ENCODE measurements around the gene RASA3.
A peak's percentile ranks its signal among the peaks of the same experiment; 100 is the strongest.
"Not testable (repeated sequence)": the region's sequence is repeated elsewhere in the genome, so short reads cannot be mapped to it uniquely, and the experiment has no call there.

RASA3 gene

DNA sequence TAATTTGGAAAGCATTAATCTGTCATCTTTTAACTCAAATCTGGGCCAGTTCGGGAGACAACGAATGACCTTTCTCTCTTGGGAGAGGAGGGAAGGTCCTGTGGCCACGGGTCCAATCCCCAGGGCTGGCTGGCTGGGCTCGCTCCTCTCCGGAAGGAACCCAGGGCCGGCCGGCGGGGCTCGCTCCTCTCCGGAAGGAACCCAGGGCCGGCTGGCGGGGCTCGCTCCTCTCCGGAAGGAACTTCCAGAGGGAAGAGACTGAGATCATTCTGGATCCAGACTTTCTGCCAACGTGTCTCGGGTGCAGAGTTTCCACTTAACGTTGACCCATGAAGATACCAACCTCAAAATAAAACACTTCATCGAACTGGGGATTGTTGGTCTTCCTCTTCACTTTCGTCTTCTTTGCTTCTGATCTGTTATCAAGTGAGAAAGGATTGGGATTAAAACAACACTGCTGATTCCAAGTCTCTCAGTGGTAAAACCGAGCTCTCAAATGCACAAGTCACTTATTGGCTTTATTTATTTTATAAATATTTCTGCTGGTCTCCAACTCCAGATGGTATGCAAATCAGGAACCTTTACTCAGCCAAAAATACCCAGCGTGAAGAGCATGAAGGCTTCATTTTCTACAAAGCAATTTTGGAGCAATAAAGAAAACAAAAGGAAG, 105.2 kb downstream of the RASA3 start:
- no peak for DNase-seq

DNA sequence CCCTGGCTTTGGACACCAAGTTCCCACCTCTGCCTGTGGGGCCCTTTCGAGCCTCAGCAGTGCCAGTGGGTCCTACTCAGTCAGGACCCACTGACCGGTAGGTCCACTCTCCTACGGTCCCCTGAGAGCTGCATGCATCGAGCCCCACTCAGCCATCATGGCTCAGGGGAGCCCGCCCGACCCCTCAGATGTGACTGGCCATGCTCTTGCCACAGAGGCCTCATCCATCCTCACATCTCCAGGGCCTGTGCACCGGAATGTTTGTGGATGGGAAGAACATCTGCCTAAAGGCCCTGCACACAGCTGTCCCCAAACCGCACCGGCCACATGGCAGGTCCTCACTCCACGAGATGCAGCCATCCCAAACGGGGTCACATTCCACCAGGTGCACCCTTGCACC, 105.9 kb downstream of the RASA3 start:
- DNase-seq, result no peak

- DNase-seq, result peak; percentile 6
Measured at GRCh38 chr13:114025714-114026431, 106.5 kb downstream of the RASA3 start.

- no peak for DNase-seq
Measured at GRCh38 chr13:114025405-114025713, 107.1 kb downstream of the RASA3 start.

DNA sequence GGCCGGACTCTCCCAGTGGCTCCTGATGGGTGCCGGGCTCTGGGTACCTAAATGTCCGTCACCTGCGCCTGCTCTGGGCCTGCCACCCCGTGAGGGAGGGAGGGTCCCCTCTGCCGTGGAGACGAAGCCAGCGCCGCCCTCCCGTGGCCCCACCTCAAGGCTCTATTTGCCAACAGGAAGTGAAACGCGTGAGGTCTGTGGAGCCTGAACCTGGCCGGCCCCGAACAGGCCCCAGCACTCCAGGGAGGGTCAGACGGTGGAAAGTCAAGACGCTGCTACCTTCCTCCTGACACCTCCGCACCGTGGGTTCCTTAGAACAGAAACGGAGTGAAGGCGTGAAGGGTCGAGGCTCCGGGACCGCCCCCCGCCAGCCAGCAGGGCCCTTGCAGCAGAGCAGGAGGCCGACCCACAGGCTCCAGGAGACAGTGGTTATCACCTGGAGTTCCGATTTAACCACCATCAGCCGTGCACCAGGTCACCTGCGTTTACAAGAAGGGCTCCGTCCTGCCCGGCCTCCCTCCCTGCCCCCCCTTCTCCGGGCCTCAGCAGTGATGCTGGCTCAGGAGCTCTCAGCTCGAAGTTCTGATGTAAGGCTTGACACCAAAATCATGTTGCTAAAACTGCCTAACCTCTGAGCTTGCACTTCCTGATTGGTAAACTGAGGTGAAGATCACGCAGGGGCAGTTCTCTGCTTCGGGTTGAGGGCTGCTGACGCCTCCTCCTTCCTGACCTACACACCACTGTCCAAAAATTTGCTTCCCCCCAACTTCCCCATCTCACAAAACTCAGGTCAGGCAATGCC, 107.6 kb downstream of the RASA3 start:
- DNase-seq, result no peak

GRCh38 chr13:114023716-114024602, 108.5 kb downstream of the RASA3 start:
- no peak for DNase-seq

DNA sequence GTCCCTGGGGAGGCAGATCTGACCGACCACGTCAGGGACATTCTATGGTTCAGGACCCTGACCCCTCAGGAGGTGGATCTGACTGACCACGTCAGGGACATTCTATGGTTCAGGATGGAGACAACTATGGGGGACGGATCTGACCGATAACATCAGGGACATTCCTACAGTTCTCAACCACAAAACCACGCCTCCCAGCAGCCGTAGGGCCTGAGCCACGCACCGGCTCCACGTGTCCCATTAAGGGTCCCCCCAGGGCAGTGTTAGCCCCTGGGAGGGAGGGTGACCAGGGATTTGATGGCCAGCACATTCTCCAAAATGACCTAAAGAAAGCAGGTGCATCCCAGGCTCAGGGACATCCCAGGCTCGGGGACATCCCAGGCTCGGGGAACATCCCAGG, 109.5 kb downstream of the RASA3 start:
- DNase-seq, result no peak

GRCh38 chr13:114022309-114022669, 110.1 kb downstream of the RASA3 start:
- DNase-seq, result no peak

DNA sequence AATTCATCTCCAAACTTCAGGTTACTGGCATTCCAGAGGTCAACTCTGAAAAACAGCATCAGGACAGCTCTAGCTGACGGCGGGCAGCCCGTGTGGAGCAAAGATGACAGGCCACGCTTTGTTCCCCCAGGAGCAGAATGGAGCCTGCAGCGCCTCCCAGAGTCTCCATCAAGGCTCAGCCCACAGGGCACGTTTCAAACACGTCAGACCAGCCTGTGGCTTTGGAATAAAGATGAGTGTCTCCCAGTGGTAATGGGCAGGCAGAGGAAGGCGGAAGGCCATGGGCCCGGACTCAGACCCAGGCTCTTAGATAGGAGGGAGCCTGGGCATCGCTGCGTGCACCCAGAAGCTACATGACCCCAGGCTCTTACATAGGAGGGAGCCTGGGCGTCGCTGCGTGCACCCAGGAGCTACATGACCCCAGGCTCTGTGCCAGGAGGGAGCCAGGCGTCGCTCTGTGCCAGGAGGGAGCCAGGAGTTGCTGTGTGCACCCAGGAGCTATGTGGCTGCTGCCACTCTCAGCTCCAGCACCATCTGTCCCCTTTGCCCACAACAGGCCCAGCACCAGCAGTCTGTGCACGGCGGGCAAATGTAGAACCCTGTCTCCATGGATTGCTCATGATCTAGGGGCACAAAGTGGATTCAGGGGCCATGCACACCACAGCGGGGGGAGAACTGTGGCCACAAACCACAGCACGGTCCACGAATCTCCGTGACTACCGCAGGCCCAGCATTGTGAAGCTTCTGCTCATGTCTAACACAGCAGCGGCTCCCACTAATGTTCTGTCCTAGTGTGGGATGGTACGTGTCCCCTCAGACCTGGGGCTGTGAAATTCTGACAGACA, 110.7 kb downstream of the RASA3 start:
- no peak for DNase-seq

DNA sequence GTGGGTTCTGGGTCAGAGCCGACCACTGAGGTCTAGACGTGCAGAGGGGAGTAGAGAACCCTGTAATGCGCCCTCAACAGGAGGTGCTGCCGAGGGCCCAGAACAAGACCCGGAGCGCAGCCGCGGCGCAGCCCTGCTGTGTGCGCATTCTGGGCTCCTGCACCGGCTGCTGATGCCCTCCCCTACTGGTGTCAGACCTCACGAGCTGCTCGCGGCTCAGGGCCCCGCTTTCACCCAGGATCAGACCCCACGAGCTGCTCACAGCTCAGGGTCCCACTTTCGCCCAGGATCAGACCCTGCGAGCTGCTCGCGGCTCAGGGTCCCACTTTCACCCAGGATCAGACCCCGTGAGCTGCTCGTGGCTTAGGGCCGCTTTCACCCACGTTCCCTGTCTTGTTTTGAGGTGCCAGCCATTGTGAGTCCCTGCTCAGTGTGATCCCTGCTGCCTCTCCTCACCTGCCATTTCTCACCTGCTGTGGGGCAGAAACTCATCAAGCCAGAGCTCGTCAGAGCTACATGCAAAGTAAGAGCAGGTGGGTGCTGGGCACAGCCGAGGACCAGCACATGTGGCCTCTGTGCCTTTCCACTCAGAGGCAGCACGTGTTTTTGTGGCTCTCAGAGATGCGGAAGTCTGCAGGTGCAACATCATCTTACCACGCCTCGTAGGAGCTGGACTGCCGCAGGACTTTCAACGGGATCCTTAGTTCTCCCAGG, 111.5 kb downstream of the RASA3 start:
- no peak for DNase-seq

- DNase-seq, result not testable (repeated sequence)
Measured at GRCh38 chr13:114020134-114020533, 112.3 kb downstream of the RASA3 start.

GRCh38 chr13:114019367-114019766, 113.1 kb downstream of the RASA3 start:
- no peak for DNase-seq

GRCh38 chr13:114018461-114019055, 113.9 kb downstream of the RASA3 start:
- no peak for DNase-seq

- DNase-seq, result no peak
Measured at GRCh38 chr13:114017966-114018365, 114.5 kb downstream of the RASA3 start.

DNA sequence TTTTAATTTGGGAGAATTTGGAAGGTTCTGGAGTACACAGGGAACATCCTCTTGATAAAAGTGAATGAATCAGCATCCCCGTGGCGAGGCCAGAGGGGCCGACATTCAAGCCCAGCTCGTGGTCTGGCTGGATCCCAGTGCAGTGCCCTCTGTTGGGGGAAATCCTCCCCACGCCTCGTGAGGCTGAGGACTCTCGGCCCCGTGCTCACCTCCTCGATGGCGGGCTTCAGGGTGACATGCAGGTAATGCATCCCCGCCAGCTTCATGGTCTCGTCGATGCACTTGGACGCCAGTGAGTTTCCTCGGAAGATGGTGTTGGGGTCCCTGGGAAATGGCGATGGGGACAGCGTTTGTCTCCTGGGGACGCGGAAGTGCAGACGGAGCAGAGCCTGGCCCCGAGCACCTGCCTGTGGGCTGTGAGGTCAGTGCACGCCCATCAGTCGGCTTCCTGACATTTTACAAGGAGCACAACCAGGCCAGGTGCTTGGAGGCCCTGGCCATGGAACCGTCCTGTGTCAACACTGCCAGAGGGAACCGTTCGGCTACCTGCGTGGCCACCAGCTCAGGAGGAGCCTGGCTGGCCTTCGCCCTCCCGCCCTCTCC, 115.3 kb downstream of the RASA3 start:
- no peak for DNase-seq

DNA sequence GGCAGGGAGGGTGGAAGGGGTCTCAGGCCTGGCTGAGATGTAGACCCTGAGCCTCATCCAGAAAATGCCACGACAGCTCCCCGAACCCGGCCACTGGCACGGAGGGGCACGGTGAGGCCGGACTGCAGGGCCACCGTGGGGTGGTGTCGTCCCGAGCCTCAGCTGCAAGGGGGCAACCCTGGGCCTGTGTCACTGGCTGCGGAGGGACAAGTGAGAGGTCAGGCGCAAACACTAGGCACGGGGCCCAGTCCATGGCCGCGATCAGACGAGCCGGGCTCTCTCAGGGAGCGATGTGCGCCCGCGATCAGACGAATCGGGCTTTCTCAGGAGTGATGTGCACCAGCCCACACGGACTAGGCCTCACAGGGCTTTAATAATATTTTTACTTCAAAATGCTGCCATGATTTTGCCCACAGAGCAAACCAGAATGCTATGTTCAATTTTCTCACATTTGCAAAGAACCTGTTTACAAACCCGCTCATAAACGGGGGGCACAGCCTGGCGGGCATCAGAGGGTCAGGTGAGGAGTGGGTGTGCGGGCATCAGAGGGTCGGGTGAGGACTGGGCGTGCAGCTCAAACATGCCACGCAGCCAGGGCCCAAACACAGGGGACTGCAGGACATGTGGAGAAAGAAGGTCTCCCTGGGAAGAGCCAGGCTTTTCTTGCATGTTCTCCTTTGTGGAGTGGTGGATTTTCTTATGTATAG, 115.9 kb downstream of the RASA3 start:
- no peak for DNase-seq

GRCh38 chr13:114015969-114016295, 116.5 kb downstream of the RASA3 start:
- DNase-seq, result no peak

- no peak for DNase-seq
Measured at GRCh38 chr13:114015111-114015968, 117.1 kb downstream of the RASA3 start.

All from NCI-H524 treated with DMSO at 0.1 percent for 48 hours (cell line).